Stimulated activated naive CD8-positive, alpha-beta T cell treated with anti-CD3 and anti-CD28 coated beads, Interleukin-15, Interleukin-2, amounts not matched to agents 100 U/mL and 50 U/mL, for 24 hours (primary cell): Measurements from ENCODE around the gene GOPC.
"Not testable (repeated sequence)": the region's sequence is repeated elsewhere in the genome, so short reads cannot be mapped to it uniquely, and the experiment has no call there.

Experiments
- ATAC-seq: fragments of 150-1000 bp; cut with Tn5 transposase; one replicate; pipeline ENCODE4 v1.10.0; 2021
- DNase-seq: peaks from one replicate; pipeline ENCODE4 v3.0.0; 2021

The GOPC gene

DNA sequence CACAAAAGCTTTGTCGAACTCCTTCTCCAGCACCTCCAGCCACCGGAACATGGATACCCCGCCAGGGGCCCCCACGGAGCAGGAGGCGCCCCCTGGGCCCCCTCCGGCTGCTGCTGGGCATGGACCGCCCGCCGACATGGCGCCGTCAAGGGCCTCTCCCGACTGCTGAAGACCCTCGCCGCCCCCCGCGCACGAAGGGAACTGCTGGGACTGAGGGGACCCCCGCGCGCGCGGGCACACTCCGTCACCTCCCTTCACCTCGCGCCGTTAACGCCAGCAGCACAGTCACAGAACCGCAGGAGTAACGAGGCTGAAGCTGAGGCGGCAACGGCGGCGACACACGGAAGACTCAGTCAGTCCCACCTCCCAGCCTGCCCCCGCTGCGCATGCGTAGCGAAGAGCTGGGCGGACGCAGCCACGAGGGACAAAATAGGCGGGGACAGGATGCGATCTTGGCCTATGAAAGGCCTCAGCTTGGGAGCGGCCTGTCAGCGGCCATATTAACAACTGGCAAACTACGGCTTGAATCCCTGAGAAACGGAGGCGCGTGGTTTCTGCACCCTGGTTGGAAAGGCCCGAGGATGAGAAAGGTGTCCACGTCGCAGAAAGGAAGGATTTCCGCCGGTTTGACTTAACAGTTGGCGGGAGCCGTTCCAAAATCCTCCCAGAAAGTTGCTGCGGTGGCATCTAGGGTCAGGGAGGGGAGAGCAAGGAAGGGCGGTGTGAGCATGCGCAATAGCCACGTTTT is at the start of gene GOPC:
Gene GOPC (minus strand): TSS at position 361 of the 748 bp plus-strand sequence. CDS start 223 bp downstream, at position 138.
- DNase-seq (peak; percentile 92), ATAC-seq (peak; percentile 96)

DNA sequence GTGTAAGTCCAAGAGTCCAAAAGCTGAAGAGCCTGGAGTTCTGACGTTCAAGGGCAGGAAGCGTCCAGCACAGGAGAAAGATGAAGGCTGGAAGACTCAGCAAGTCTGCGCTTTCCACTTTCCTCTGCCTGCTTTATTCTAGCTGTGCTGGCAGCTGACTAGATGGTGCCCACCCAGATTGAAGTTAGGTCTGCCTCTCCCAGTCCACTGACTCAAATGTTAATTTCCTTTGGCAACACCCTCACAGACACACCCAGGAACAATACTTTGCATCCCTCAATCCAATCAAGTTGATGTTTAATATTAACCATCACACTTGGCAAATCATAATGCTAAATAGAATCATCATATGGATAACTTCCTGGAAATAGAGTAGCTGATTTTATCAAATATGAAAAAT is 49.7 kb upstream of the GOPC start:
- not testable (repeated sequence) for ATAC-seq, DNase-seq

DNA sequence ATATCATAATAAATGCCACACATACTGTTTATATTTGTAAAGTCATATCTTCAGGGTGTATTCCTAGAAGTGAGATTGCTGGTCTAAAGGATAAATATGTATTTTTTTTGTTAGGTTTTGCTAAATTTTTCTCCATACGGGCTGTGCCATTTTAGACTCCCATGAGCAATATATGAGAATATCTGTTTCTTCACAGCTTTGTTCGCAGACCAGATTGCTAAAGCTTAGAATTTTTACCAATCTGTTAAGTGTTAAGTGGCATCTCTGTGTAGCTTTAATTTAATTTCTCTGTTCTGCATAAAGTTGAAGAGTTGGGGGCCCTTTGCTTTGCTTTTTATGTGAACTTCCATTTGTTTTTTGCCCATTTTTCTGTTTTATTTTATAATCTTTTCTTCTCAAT is 40.7 kb upstream of the GOPC start:
- ATAC-seq = no peak

DNA sequence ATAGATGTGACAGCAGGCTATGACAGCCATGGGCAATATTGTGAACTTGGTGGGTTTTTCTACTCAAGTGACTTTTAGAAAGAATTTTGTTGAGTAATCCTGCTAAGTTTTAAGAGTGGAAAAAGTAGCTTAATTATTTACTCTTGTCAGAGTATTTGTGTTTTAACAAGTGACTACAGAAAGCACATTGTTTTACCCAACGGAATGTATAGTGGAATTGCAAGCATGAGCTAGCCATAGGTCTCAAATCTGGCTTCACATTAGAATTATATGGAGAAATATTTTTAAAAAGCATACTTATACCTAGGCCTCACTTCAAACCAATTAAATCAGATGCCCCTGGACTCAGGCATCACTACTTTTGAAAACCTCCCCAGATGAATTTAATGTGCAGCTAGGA is 35.5 kb upstream of the GOPC start:
- DNase-seq (no peak), ATAC-seq (no peak)

More for the DNA sequence above, 40.7 kb upstream of the GOPC start:
- DNase-seq = no peak

DNA sequence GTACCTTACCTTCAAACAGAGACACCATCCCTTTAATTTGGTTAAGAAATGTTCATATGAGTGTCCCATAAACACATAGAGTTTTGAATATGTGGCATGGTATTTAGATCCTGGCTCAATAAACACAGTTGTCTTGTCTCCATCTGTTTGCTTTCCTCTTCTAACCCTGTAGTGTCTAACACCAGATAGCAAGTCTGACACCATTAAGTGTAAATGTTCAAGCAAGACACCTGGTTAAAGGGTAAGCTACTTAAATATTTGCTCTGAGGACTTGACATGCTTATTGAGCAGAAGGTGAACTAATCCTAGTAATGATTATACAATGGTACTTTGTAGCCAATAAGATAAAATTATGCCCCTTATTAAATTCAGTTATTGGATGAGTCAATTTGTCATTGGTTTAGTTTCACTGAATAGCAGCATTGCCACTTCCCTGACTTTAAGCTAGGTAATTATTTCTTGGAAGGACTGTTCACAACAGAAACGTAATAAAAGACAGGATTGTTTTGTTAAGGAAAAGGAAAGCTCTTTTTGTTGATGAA is 26.9 kb upstream of the GOPC start:
- ATAC-seq = no peak
- no peak for DNase-seq

DNA sequence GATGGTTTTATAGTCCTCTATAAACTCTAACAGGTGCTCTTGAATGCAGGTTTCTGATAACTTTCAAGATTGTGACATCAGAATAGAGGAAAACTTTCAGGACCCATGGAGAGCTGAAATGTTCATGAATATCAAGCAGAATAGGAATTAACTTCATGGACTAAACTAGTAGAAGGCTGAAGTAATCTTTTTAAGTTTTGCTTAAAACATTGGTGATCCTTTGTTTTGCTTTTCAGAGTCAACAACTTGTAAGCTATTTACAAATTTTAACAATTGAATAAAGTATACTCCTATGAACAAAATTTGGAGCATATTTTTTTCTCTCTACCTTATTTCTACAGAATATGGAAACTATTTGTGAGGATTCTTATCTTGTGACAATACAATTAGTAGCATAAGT is 25.2 kb upstream of the GOPC start:
- ATAC-seq (no peak), DNase-seq (no peak)

DNA sequence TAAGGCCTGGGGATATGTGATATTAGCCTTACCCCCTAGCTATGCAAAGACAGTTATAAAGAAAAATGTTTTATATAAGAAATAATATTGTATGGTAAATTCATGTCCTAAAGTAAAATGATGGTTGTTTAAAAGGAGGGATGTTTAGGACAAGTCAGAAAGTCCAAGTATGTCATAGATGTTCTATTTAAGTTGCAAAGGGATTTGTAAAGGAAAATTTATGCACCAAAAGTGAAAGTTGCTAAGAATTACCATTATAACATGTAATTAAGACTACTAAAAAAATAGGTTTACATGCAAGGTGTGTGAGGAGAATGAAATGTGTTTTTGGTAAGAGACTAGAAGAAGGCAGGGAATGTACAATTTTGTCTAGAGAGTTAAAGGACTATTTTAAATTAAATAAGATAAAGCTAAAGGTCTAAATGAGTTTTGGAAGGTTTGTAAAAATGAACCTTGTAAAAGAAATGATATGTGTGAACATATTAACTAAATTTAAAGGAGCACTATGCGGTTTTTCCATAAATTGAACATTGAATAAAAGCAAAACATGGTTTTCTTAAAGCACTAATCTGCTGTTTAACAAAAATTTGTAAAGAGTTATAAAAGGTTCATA is 22.7 kb upstream of the GOPC start:
- ATAC-seq (no peak), DNase-seq (no peak)

DNA sequence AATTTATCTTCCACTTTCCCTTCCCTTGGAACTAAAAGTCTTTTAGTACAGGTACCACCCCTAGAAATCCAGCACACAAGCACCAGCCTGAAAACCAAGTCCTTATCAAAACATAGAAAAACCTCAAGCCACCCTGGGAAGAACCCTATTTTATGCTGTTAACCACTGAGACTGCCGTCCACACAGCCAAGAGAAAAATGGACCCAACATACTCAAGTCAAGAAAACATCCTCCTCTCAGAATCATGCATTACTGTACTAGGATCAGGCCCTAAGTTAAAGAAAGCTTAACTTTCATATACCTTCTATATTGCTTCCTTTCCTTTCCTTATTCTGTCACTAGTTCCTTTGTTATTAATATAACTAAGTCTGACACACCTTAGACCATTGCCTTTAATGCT is 16.9 kb upstream of the GOPC start:
- ATAC-seq (no peak), DNase-seq (no peak)

DNA sequence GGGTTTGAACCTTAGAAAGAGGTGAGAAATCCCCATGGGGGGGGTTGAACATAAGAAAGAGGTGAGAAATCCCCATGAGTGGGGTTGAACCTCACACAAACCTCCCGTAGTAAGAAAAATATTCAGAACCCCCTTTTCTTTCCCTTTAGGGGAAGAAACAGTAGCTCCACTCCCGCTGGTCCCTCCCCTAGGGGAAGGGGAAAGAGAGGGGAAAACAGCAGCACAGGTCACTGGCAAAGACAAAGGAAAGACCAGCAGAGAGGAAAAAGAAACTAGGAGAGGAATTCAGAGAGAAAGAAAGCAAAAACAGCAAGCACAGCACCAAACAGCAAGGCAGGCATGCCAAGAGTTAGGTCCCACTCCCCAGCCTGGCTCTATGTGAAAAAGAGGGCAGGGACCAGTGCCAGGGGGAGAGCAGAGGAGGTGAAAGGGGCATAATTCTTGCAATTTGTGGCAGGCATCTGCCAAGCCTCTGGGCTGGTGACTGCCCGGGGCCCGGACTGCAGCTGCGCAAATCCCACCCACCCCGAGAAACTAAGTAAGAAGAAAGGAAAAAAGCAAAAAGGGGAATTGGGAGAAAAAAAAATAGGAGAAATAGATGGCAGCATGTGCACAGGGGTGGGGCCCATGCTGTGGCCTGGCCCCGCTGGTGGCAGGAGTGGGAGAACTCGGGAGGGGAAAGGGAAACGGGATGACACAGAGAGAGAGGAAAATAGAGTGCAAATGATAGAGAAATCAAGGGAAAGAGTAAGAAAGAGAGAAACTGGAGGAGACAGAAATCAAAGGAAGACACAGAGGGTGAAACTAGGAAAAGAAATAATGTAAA is 15.1 kb upstream of the GOPC start:
- ATAC-seq = no peak
- DNase-seq = no peak

DNA sequence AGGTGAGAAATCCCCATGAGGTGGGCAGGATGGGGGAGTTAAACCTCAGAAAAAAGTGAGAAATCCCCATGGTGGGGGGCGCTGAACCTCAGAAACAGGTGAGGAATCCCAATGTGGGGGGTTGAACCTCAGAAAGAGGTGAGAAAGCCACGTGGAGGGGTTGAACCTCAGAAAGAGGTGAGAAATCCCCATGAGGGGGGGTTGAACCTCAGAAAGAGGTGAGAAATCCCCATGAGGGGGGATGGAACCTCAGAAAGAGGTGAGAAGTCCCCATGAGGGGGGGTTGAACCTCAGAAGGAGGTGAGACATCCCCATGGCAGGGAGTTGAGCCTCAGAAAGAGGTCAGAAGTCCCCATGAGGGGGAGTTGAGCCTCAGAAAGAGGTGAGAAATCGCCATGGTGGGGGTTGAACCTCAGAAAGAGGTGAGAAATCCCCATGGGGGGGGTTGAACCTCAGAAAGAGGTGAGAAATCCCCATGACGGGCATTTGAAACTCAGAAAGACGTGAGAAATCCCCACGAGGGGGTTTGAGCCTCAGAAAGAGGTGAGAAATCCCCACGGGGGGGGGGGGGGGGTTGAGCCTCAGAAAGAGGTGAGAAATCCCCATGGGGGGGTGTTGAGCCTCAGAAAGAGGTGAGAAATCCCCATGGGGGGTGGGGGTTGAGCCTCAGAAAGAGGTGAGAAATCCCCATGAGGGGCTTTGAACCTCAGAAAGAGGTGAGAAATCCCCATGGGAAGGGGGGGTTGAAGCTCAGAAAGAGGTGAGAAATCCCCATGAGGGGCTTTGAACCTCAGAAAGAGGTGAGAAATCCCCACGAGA is 14.3 kb upstream of the GOPC start:
- peak; percentile 28 for ATAC-seq
- DNase-seq = peak; percentile 30

DNA sequence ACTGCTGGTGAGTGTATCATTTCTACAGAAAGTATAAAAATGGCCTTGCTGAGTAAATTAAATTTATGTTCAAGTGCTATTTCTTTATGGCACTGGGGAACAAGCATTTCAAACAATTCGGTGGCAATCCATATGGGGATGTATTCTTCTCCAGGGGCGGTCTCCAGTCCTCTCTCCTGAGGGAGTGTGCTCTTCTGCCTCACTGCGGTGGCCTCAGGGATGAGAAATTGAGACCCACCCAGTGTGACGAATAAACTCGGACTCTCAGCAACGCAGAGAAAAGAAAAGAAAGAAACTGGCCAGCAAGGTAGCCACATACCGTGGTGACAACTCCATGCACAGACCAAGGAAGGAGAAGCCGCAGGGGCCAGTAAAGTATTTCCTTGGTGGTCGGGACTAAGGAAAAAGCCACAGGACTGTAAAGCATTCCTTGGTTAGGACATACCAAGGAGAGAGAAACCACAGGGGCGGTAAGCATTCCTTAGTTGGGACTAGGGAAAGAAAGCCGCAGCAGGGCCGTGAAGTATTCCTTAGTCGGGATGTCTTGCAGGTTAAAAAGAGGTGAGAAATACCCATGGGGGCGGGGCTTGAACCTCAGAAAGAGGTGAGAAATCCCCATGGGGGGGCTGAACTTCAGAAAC is 13.6 kb upstream of the GOPC start:
- ATAC-seq = no peak
- DNase-seq = no peak

DNA sequence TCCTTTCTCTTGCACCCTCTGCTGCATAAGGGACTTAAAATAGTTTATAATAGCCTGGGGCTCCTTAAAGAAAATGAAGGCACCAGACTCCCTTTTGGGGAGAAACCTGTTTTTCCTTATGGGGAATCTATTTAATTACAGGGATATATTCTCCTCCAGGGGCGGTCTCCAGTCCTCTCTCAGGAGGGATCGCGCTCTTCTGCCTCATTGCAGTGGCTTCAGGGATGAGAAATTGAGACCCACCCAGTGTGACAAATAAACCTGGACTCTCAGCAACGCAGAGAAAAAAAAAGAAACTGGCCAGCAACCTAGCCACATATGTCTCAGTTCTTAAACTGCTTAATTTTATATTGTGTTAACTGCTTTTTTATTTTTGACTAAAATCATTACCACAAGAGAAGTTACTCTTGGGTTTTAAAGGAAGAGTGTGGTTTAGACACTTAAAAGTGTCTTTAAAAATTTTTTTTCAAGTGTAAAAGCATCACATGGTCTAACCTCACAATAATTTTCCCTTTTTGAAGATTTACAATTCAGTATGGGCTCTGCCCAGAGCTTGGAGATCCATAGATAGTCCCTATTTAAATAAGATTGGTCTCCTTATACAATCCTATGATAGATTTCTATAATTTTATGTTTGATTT is 11.7 kb upstream of the GOPC start:
- DNase-seq (no peak), ATAC-seq (no peak)

DNA sequence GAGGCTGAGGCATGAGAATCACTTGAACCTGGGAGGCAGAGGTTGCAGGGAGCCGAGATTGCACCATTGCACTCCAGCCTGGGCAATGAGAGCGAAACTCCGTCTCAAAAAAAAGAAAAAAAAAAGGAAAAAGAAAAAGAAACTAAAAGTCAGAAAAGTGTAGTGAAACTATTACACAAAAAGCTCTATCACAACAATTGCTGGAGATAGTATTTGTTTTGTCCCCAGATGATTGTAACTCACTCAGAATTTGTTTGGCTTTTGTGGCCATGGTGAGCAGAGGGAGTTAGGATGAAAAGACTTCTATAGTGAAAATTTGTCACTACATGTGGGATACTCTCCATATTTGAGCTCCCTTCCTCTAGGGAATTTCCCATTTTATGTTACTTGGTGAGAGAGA is 5.2 kb upstream of the GOPC start:
- no peak for ATAC-seq

DNA sequence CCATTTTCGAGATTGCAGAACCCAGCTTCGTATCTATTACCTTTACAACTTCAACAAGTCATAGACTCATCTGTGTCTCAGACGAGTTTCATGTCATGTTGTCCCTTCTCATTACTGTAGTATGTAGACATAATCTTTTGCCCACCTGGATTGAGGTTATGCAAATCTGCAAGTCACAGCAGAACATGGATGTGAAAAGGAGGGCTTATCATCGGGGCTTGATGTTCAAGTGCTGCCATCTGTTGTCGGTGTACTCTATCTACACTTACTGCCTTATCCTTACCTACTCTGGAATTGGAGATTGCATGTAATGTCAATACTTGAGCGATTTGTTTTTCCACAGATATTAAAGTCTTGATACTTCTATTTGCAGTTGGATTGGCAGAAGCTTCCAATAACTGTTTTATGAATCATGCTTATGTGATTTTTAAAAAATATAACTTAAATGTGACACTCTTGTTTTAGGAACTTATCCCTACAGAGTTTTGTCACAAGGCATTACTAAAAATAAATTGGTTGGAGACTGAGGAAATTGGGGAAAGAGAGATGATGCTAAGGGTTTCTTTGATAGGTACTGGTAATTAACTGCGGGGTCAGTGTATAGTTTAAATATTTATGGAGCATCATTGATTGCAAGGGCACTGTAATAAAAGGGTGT is 3.0 kb upstream of the GOPC start:
- DNase-seq (peak; percentile 40), ATAC-seq (peak; percentile 34)

More for the DNA sequence above, 5.2 kb upstream of the GOPC start:
- DNase-seq = no peak

DNA sequence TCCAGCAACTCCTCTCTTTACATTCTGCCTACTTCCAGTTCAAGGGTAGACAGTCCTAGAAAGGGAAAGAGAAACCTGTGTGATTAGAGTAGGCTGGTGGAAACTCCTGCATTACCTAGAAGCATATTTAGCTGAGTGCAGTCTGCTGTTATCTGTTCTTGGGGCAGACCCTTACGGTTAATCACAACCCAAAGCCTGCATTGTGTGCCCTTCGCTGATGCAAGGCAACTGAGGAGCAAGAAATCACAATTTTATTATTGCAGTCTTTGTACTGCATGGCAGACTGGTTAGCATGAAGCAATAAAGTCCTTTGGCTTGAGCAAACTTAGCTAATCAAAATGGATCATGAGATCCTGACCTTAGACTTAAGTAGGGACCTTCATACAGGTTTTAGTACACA is 1.5 kb upstream of the GOPC start:
- ATAC-seq (no peak), DNase-seq (no peak)

DNA sequence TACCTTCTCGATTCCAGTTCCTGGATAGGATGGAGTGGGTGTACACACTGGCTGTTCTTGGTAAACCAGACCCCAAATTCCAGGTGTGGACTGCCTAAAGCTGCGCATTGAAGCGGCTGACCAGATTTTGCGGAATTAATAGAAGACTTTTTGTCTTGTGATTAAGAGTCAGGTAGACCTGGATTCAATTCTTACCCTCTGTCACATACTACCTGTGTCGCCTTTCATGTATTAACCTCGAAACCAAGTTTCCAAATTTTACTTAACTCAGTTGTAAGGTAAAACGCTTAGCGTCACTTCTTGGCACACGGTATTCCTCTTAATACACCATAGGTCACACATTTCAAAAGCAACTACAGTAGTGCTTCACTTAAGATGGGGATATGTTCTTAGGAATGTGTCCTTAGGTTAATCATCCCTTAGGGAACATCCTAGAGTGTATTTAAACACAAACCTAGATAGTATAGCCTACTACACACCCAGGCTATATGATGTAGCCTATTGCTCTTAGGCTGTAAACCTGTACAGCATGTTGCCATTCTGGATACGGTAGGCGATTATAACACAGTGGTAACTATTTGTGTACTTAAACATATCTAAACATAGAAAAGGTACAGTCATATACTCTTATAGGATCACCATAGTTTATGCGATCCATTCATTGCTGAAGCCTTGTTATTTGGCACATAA is 733 bp upstream of the GOPC start:
- no peak for ATAC-seq
- DNase-seq = no peak

DNA sequence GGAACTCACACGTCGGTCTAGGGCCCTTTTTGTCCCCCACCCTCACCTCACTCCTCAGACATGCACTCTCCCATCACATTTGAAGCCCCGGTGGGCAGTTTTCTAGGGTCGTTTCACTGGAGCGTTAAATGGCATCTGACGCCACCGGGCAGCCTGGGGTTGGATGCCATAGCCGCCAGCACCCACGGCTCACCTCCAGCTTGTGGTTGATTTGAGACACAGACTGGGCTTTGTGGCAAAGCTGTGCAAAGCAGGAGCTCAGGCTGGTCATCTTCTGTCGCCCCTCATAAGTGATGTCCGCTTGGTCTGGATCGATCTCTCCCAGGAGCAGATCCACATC is 530 bp downstream of the GOPC start:
- peak; percentile 36 for DNase-seq
- ATAC-seq = peak; percentile 3

DNA sequence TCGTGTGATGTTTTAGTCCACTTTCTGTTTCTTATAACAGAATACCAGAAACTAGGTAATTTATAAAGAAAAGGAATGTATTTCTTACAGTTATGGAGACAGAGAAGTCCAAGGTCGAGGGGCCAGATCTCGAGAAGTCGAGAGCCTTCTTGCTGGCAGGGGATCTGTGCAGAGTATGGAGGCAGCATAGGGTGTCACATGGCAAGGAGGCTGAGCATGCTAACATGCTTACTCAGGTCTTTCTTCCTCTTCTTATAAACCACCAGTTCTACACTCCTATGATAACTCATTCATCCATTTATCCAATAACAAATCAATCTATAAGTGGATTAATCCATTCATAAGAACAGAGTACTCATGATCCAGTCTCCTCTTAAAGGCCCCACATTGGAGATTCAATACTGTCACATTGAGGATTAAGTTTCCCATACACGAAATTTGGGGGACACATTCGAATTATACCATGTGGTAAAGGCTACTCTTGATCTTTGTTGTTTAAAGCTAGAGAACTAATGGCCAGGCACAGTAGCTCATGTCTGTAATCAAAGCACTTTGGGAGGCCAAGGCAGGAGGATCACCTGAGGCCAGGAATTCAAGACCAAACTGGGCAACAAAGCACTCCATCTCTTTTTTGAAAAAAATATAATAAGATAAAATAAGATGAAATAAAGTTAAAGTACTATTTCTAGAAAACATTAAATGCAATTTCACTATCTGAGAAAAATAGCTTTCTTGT is 2.1 kb downstream of the GOPC start:
- DNase-seq (no peak), ATAC-seq (no peak)

DNA sequence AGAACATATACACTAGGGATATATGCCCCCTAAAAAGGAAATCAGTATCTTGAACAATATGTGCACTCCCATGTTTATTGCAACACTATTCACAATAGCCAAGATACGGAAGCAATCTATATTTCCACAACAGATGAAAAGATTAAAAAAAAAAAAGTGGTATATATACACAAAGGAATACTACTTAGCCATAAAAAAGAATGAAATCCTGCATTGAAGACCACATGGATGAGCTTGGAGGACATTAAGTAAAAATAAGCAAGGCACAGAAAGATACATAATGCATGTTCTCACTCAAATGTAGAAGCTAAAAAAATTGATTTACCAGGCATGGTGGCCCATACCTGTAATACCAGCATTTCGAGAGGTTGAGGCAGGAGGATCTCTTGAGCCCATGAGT is 4.6 kb downstream of the GOPC start:
- ATAC-seq (no peak), DNase-seq (no peak)
